Panc1 (cell line): ENCODE results near the gene SUCLA2. TPM values are rescaled to one million over a fixed set of nuclear protein-coding genes. Genes with fewer than 3 reads are reported as not detected.

ENCODE experiments used
- ATAC-seq: fragments of 200-7000 bp; cut with Tn5 transposase; 2 replicates; pipeline ENCODE4 v1.9.1; 2020; ENCODE audit warnings: mild to moderate bottlenecking, moderate library complexity
- BruUV-seq: library from RNA; stranded (reverse); fragments of 400-500 nt; replicated peaks from 2 replicates; lab custom pipeline; 2021; lab: Mats Ljungman, UMichigan
- CTCF ChIA-PET: fragments of 300-600 bp; sonication (Branson Sonifier 250); formaldehyde crosslinking; loops from one replicate; lab custom pipeline; 2022; ENCODE audit warnings: antibody characterized with exemption; lab: Charles Lee
- POLR2A ChIA-PET: fragments of 300-600 bp; sonication (Branson Sonifier 250); formaldehyde crosslinking; loops from one replicate; lab custom pipeline; 2022; ENCODE audit warnings: antibody characterized with exemption; lab: Charles Lee
- DNase-seq: peaks from one replicate; pipeline ENCODE4 v3.0.0-alpha.2; 2010; ENCODE audit warnings: low read depth, low spot score
- H3K27ac ChIP-seq: 2 replicates; pipeline ENCODE4 v1.5.1; 2011; ENCODE audit warnings: mild to moderate bottlenecking, low read length, inconsistent platforms
- H3K27me3 ChIP-seq: fragments of 200-500 bp; sonication (Bioruptor generic); 2 replicates; pipeline ENCODE4 v1.6.0; 2014; ENCODE audit warnings: low read length, inconsistent platforms; ENCODE audit not compliant: control insufficient read depth, insufficient read depth
- H3K36me3 ChIP-seq: fragments of 200-500 bp; sonication (Bioruptor generic); 2 replicates; pipeline ENCODE4 v1.5.1; 2014; ENCODE audit warnings: inconsistent platforms, mild to moderate bottlenecking, low read length, moderate library complexity; ENCODE audit not compliant: control insufficient read depth, insufficient read depth
- H3K4me1 ChIP-seq: 2 replicates; pipeline ENCODE4 v1.5.1; 2011; ENCODE audit warnings: inconsistent platforms, mild to moderate bottlenecking, low read length, moderate library complexity; ENCODE audit not compliant: control insufficient read depth, insufficient read depth
- H3K4me3 ChIP-seq, 2 experiments: 2 replicates each; pipeline ENCODE4 v1.5.1; 2011 to 2012; ENCODE audit warnings: low read depth in 2 of 2, low read length in 2 of 2, mild to moderate bottlenecking in 2 of 2, inconsistent platforms in 1 of 2, moderate library complexity in 1 of 2
- H3K9me3 ChIP-seq: fragments of 200-500 bp; sonication (Bioruptor generic); 2 replicates; pipeline ENCODE4 v1.5.1; 2014; ENCODE audit warnings: low read depth, mild to moderate bottlenecking, inconsistent platforms, low read length, moderate library complexity; ENCODE audit not compliant: control insufficient read depth, insufficient read depth
- POLR2AphosphoS5 ChIP-seq: IDR thresholded peaks from 2 replicates; pipeline ENCODE4 v1.6.1; 2012; ENCODE audit warnings: mild to moderate bottlenecking, low read depth, low read length, moderate library complexity
- SIN3A ChIP-seq: IDR thresholded peaks from 2 replicates; pipeline ENCODE4 v1.6.1; 2012; ENCODE audit warnings: low read depth, mild to moderate bottlenecking, low read length, moderate library complexity, borderline replicate concordance; ENCODE audit not compliant: insufficient read depth
- TCF7L2 ChIP-seq: IDR thresholded peaks from 2 replicates; pipeline ENCODE4 v1.6.1; 2011; ENCODE audit warnings: mild to moderate bottlenecking, low read depth, low read length, inconsistent platforms
- in situ Hi-C: cut with HindIII; loops from 2 replicates; pipeline ENCODE4 v1.10.0; 2016; ENCODE audit warnings: low sequenced_read_pairs, low pct_unique_long_range_greater_than_20kb
- intact Hi-C: fragments of 100-400 bp; cut with micrococcal nuclease; formaldehyde crosslinking; loops from one replicate; pipeline ENCODE4 v1.10.0; 2022; ENCODE audit not compliant: unreplicated experiment
- total RNA-seq: library from RNA; stranded (reverse); gene quantifications from one replicate; pipeline ENCODE4 v1.2.1, GENCODE V29; 2021; ENCODE audit not compliant: unreplicated experiment
- TF ChIP-seq, protein P1 (sequence below): fragments of 450-650 bp; IDR thresholded peaks from 2 replicates; pipeline ENCODE4 v1.5.1; 2017; ENCODE audit warnings: mild to moderate bottlenecking
- TF ChIP-seq, protein P2 (sequence below), 2 experiments: IDR thresholded peaks; 2 replicates each; pipeline ENCODE4 v1.6.1; 2011 to 2012; ENCODE audit warnings: low read depth in 2 of 2, control low read depth in 1 of 2, low read length in 1 of 2, mild to moderate bottlenecking in 1 of 2, moderate library complexity in 1 of 2; ENCODE audit not compliant: insufficient read depth in 1 of 2

The SUCLA2 gene
- total RNA-seq, 1 experiment from 2014 or later, result 28.1 TPM

DNA sequence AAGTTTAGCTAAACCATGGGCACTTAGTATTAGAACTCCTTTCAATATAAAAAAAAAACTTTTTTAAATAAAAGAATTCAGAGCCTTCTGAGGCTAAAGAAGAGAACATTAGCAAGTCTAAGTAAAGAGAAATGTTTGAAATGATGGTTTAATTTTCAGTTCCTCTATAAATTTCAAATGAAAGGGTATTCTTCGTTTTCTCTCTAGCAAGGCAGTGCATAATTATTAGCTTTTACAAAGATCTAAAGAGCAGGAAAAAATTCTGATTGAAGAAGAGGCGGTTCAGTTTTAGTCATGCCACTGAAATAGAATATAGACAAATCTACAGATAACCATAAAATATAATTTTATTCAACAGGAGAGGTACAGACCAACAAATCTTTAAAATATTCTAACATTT is 18.0 kb downstream of the SUCLA2 start:
- BruUV-seq, result no TSS peak
- intact Hi-C loops (no loop called here), in situ Hi-C loops (no loop called here)
- DNase-seq (no peak), ATAC-seq (no peak)
- H3K36me3 ChIP-seq, result no peaks in the 10 kb centered on the region; the same call in 1 of the 2 replicates
- H3K9me3 ChIP-seq, result no peaks in the 10 kb centered on the region
- ChIA-PET CTCF (no interaction called here), POLR2A (interaction anchor here (0.8 kb wide), 1 partner anchor 12 kb away, joined by 3 read pairs; no protein-coding TSS in a partner anchor)
- no peaks in the 10 kb centered on the region for H3K4me1 ChIP-seq
- no peak overlapping the region for H3K4me3 ChIP-seq
- no peaks in the 10 kb centered on the region for H3K27me3 ChIP-seq
- TF ChIP-seq POLR2AphosphoS5 (no peak), TCF7L2 (no peak), SIN3A (no peak)
- TF ChIP-seq, protein P1, sequence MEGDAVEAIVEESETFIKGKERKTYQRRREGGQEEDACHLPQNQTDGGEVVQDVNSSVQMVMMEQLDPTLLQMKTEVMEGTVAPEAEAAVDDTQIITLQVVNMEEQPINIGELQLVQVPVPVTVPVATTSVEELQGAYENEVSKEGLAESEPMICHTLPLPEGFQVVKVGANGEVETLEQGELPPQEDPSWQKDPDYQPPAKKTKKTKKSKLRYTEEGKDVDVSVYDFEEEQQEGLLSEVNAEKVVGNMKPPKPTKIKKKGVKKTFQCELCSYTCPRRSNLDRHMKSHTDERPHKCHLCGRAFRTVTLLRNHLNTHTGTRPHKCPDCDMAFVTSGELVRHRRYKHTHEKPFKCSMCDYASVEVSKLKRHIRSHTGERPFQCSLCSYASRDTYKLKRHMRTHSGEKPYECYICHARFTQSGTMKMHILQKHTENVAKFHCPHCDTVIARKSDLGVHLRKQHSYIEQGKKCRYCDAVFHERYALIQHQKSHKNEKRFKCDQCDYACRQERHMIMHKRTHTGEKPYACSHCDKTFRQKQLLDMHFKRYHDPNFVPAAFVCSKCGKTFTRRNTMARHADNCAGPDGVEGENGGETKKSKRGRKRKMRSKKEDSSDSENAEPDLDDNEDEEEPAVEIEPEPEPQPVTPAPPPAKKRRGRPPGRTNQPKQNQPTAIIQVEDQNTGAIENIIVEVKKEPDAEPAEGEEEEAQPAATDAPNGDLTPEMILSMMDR, result no peak
- TF ChIP-seq, protein P2, sequence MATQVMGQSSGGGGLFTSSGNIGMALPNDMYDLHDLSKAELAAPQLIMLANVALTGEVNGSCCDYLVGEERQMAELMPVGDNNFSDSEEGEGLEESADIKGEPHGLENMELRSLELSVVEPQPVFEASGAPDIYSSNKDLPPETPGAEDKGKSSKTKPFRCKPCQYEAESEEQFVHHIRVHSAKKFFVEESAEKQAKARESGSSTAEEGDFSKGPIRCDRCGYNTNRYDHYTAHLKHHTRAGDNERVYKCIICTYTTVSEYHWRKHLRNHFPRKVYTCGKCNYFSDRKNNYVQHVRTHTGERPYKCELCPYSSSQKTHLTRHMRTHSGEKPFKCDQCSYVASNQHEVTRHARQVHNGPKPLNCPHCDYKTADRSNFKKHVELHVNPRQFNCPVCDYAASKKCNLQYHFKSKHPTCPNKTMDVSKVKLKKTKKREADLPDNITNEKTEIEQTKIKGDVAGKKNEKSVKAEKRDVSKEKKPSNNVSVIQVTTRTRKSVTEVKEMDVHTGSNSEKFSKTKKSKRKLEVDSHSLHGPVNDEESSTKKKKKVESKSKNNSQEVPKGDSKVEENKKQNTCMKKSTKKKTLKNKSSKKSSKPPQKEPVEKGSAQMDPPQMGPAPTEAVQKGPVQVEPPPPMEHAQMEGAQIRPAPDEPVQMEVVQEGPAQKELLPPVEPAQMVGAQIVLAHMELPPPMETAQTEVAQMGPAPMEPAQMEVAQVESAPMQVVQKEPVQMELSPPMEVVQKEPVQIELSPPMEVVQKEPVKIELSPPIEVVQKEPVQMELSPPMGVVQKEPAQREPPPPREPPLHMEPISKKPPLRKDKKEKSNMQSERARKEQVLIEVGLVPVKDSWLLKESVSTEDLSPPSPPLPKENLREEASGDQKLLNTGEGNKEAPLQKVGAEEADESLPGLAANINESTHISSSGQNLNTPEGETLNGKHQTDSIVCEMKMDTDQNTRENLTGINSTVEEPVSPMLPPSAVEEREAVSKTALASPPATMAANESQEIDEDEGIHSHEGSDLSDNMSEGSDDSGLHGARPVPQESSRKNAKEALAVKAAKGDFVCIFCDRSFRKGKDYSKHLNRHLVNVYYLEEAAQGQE (IDR thresholded peaks at IDR 0.05; ENCODE audit: insufficient read depth in 1 of 2, low read depth in 2 of 2, low read length in 1 of 2), result no peak
- no peak overlapping the region for H3K27ac ChIP-seq

DNA sequence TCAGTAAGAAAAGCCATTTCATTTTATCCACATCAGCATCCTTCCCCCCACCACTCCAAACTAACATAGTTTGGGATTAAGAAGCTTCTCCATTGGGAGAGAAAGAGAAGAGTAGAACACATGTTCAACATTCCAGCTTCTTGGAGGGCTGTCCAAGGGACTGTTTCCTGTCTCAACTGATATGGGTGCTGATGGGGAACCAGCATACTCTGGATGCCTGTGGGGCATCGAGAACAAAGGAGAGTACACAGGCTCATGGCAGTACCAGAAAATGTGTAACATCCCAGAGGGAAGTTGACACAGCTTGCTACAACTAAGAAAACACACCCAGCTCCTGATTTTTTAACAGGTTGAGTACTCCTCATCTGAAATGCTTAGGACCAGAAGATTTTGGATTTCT is 24.7 kb downstream of the SUCLA2 start:
- POLR2A ChIA-PET, result no interaction called here
- no TSS peak for BruUV-seq
- H3K27ac ChIP-seq, result no peak overlapping the region
- CTCF ChIA-PET, result interaction anchor here (0.6 kb wide), 1 partner anchor 528 kb away, joined by 3 read pairs; no protein-coding TSS in a partner anchor
- H3K4me3 ChIP-seq, result no peak overlapping the region
- DNase-seq, result no peak
- in situ Hi-C loops, result no loop called here
- TF ChIP-seq, protein P2 (IDR thresholded peaks at IDR 0.05; ENCODE audit: insufficient read depth in 1 of 2, low read depth in 2 of 2, low read length in 1 of 2), result no peak
- no peak for TF ChIP-seq TCF7L2
- no peak for TF ChIP-seq POLR2AphosphoS5
- no peak for TF ChIP-seq SIN3A
- TF ChIP-seq, protein P1, result no peak
- no peaks in the 10 kb centered on the region for H3K36me3 ChIP-seq
- H3K9me3 ChIP-seq, result peaks cover 4% of the 10 kb centered on the region; the same call in 1 of the 2 replicates
- no peaks in the 10 kb centered on the region; the same call in 1 of the 2 replicates for H3K4me1 ChIP-seq
- ATAC-seq, result no peak
- intact Hi-C loops, result no loop called here
- H3K27me3 ChIP-seq, result no peaks in the 10 kb centered on the region
